ENCODE measurements around the gene ZRANB1. TPM values are rescaled to one million over a fixed set of nuclear protein-coding genes. Genes with fewer than 3 reads are reported as not detected.

The ZRANB1 gene
- total and polyA plus RNA-seq, 2 experiments from 2014 or later, result 4.2 to 26.7 TPM

DNA sequence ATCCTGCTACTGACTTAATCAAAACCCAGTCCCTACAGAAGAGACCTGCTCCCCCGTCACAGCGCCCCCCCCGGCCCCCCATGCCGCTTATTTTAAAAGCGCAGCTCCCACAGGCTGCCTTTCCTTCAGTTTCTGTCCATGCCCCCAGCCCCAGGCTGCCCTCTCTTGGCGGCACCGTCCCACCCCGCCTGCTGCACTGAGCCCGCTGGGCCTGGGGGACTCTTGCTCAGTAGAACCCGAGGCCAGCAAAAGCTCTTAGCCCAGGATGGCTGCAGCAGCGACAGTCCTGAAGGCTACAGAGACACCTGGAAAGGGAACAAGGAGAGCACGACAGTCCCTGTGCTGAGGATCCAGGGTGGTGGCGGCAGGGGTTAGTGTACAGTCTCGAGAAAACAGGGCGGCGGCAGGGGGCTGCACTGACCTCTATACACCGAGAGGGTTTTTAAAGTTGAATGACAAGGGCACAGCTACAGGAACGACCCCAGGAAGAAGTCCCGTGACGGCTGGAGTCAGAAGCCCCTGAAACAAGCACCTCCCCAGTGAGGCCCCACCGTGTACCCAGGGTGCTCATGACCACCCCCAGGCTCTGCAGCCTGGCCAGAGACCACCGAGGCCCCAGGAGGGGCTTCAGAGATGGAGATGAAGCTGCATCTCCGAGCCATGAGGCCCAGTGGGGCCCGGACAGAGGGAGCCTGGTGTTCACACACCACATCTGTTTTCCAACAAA is 54.4 kb downstream of the ZRANB1 start:
- peaks cover 2% of the 10 kb centered on the region; the same call in 1 of the 3 replicates for H3K4me1 Mint-ChIP-seq
- no peaks in the 10 kb centered on the region for H3K9me2 ChIP-seq (ENCODE audit: insufficient read depth)
- H3K4me2 ChIP-seq, result no peak overlapping the region
- H3K79me2 ChIP-seq (replicated peaks; ENCODE audit: insufficient read depth), result peaks cover 3% of the 10 kb centered on the region
- H3K27ac Mint-ChIP-seq, result no peak overlapping the region
- ATAC-seq (no peak), DNase-seq (ENCODE audit: low spot score) (no peak)
- H3K36me3 Mint-ChIP-seq (ENCODE audit: low read depth), result peaks cover 100% of the 10 kb centered on the region
- H3F3A ChIP-seq (replicated peaks; ENCODE audit: low read depth), result peaks cover 43% of the 10 kb centered on the region
- H3K9me3 Mint-ChIP-seq, result peaks cover 3% of the 10 kb centered on the region; the same call in 2 of the 3 replicates
- no peaks in the 10 kb centered on the region; the same call in 1 of the 2 replicates for H3K4me1 ChIP-seq (ENCODE audit: insufficient read depth)
- peaks cover 30% of the 10 kb centered on the region for H4K20me1 ChIP-seq (replicated peaks; ENCODE audit: insufficient read depth)
- no peak overlapping the region for H2AFZ ChIP-seq
- no peaks in the 10 kb centered on the region for H3K27me3 ChIP-seq (ENCODE audit: insufficient read depth)
- no peak overlapping the region for H3K27ac ChIP-seq (ENCODE audit: low read depth)
- H3K27me3 Mint-ChIP-seq (ENCODE audit: insufficient read depth, low read depth, poor library complexity), result peaks cover 67% of the 10 kb centered on the region
- peaks cover 24% of the 10 kb centered on the region for H3K36me3 ChIP-seq (ENCODE audit: insufficient read depth)
- H3K4me3 ChIP-seq, result no peak overlapping the region
- H3K4me3 Mint-ChIP-seq, result no peak overlapping the region
- TF ChIP-seq, protein P1, sequence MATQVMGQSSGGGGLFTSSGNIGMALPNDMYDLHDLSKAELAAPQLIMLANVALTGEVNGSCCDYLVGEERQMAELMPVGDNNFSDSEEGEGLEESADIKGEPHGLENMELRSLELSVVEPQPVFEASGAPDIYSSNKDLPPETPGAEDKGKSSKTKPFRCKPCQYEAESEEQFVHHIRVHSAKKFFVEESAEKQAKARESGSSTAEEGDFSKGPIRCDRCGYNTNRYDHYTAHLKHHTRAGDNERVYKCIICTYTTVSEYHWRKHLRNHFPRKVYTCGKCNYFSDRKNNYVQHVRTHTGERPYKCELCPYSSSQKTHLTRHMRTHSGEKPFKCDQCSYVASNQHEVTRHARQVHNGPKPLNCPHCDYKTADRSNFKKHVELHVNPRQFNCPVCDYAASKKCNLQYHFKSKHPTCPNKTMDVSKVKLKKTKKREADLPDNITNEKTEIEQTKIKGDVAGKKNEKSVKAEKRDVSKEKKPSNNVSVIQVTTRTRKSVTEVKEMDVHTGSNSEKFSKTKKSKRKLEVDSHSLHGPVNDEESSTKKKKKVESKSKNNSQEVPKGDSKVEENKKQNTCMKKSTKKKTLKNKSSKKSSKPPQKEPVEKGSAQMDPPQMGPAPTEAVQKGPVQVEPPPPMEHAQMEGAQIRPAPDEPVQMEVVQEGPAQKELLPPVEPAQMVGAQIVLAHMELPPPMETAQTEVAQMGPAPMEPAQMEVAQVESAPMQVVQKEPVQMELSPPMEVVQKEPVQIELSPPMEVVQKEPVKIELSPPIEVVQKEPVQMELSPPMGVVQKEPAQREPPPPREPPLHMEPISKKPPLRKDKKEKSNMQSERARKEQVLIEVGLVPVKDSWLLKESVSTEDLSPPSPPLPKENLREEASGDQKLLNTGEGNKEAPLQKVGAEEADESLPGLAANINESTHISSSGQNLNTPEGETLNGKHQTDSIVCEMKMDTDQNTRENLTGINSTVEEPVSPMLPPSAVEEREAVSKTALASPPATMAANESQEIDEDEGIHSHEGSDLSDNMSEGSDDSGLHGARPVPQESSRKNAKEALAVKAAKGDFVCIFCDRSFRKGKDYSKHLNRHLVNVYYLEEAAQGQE (IDR thresholded peaks at IDR 0.05; ENCODE audit: unreplicated experiment), result no peak
- TF ChIP-seq, protein P2, sequence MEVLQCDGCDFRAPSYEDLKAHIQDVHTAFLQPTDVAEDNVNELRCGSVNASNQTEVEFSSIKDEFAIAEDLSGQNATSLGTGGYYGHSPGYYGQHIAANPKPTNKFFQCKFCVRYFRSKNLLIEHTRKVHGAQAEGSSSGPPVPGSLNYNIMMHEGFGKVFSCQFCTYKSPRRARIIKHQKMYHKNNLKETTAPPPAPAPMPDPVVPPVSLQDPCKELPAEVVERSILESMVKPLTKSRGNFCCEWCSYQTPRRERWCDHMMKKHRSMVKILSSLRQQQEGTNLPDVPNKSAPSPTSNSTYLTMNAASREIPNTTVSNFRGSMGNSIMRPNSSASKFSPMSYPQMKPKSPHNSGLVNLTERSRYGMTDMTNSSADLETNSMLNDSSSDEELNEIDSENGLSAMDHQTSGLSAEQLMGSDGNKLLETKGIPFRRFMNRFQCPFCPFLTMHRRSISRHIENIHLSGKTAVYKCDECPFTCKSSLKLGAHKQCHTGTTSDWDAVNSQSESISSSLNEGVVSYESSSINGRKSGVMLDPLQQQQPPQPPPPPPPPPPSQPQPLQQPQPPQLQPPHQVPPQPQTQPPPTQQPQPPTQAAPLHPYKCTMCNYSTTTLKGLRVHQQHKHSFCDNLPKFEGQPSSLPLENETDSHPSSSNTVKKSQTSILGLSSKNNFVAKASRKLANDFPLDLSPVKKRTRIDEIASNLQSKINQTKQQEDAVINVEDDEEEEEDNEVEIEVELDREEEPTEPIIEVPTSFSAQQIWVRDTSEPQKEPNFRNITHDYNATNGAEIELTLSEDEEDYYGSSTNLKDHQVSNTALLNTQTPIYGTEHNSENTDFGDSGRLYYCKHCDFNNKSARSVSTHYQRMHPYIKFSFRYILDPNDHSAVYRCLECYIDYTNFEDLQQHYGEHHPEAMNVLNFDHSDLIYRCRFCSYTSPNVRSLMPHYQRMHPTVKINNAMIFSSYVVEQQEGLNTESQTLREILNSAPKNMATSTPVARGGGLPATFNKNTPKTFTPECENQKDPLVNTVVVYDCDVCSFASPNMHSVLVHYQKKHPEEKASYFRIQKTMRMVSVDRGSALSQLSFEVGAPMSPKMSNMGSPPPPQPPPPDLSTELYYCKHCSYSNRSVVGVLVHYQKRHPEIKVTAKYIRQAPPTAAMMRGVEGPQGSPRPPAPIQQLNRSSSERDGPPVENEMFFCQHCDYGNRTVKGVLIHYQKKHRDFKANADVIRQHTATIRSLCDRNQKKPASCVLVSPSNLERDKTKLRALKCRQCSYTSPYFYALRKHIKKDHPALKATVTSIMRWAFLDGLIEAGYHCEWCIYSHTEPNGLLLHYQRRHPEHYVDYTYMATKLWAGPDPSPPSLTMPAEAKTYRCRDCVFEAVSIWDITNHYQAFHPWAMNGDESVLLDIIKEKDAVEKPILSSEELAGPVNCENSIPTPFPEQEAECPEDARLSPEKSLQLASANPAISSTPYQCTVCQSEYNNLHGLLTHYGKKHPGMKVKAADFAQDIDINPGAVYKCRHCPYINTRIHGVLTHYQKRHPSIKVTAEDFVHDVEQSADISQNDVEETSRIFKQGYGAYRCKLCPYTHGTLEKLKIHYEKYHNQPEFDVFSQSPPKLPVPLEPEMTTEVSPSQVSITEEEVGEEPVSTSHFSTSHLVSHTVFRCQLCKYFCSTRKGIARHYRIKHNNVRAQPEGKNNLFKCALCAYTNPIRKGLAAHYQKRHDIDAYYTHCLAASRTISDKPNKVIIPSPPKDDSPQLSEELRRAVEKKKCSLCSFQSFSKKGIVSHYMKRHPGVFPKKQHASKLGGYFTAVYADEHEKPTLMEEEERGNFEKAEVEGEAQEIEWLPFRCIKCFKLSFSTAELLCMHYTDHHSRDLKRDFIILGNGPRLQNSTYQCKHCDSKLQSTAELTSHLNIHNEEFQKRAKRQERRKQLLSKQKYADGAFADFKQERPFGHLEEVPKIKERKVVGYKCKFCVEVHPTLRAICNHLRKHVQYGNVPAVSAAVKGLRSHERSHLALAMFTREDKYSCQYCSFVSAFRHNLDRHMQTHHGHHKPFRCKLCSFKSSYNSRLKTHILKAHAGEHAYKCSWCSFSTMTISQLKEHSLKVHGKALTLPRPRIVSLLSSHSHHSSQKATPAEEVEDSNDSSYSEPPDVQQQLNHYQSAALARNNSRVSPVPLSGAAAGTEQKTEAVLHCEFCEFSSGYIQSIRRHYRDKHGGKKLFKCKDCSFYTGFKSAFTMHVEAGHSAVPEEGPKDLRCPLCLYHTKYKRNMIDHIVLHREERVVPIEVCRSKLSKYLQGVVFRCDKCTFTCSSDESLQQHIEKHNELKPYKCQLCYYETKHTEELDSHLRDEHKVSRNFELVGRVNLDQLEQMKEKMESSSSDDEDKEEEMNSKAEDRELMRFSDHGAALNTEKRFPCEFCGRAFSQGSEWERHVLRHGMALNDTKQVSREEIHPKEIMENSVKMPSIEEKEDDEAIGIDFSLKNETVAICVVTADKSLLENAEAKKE (CRISPR knock-in tag; IDR thresholded peaks at IDR 0.05), result no peak
- TF ChIP-seq CTCF (conservative IDR thresholded peaks at IDR 0.05; ENCODE audit: low read depth in 2 of 2), result peak in 1 of 2 experiments; percentile 28; a peak in 1 of 4 replicates
